Keratinocyte (primary cell): ENCODE data around the gene GPSM1.

Source experiments
- EZH2 ChIP-seq: IDR thresholded peaks from one replicate; pipeline ENCODE4 v1.6.1; 2012; ENCODE audit warnings: inconsistent platforms, mild to moderate bottlenecking, low read length, moderate library complexity
- TF ChIP-seq, protein P1 (sequence below), 3 experiments: IDR thresholded peaks in 1 of 3; conservative IDR thresholded peaks in 1 of 3; optimal IDR thresholded peaks in 1 of 3; 2 replicates in 2 of 3; 3 replicates in 1 of 3; pipeline versions ENCODE3 to v1.5.1; 2011; ENCODE audit warnings: low read length in 3 of 3, mild to moderate bottlenecking in 3 of 3, moderate library complexity in 2 of 3, control low read depth in 1 of 3, inconsistent platforms in 1 of 3; ENCODE audit not compliant: insufficient read depth in 2 of 3; ENCODE audit errors: extremely low read depth in 1 of 3

DNA sequence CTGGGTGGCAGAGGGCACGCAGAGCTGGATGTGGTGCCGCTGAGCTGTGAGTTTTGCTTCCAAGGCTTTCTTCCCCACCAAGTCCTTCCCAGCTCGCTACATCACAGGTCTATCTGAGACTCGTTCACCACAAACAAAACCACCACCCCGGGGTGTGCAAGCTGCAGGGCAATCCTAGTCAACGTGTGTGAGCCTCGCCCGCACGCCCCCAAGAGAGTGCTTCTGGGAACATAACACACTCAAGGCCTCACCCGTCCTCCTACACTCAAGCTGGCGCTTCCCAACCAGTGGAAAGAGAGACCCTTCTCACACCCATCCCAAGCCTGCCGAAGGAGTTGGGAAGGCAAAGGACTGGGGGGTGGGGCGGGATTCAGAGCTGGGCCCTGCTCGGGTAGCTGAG lies 62.1 kb downstream of the GPSM1 start:
- TF ChIP-seq, protein P1, sequence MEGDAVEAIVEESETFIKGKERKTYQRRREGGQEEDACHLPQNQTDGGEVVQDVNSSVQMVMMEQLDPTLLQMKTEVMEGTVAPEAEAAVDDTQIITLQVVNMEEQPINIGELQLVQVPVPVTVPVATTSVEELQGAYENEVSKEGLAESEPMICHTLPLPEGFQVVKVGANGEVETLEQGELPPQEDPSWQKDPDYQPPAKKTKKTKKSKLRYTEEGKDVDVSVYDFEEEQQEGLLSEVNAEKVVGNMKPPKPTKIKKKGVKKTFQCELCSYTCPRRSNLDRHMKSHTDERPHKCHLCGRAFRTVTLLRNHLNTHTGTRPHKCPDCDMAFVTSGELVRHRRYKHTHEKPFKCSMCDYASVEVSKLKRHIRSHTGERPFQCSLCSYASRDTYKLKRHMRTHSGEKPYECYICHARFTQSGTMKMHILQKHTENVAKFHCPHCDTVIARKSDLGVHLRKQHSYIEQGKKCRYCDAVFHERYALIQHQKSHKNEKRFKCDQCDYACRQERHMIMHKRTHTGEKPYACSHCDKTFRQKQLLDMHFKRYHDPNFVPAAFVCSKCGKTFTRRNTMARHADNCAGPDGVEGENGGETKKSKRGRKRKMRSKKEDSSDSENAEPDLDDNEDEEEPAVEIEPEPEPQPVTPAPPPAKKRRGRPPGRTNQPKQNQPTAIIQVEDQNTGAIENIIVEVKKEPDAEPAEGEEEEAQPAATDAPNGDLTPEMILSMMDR (optimal IDR thresholded peaks at IDR 0.05 in 1 of 3, IDR thresholded peaks at IDR 0.05 in 1 of 3, conservative IDR thresholded peaks at IDR 0.05 in 1 of 3; ENCODE audit: extremely low read depth in 1 of 3, insufficient read depth in 2 of 3, low read length in 3 of 3): peak in 1 of 3 experiments; percentile 20
- TF ChIP-seq EZH2: no peak
